K562 (cell line): Measurements from ENCODE around the gene C11orf58. TPM values are rescaled to one million over a fixed set of nuclear protein-coding genes. Genes with fewer than 3 reads are reported as not detected.

ENCODE experiments used
- CHD2 ChIP-seq: IDR thresholded peaks from 2 replicates; pipeline ENCODE4 v1.6.1; 2011; ENCODE audit warnings: low read depth, low read length
- EHMT2 ChIP-seq: fragments of 450-650 bp; IDR thresholded peaks from 2 replicates; pipeline ENCODE4 v1.6.1; 2018; ENCODE audit warnings: antibody characterized with exemption
- IRF2 ChIP-seq: sonication (generic); formaldehyde crosslinking; IDR thresholded peaks from 2 replicates; pipeline ENCODE4 v1.8.1; 2022; ENCODE audit warnings: mild to moderate bottlenecking, missing genetic modification reagents
- MECOM ChIP-seq: fragments of 250-450 bp; sonication (Bioruptor Pico); IDR thresholded peaks from 2 replicates; pipeline ENCODE4 v1.8.0; 2022; ENCODE audit warnings: inconsistent platforms
- ZNF764 ChIP-seq: fragments of 250-450 bp; sonication (Bioruptor Pico); IDR thresholded peaks from 2 replicates; pipeline ENCODE4 v1.4.0; 2020; ENCODE audit warnings: low read depth, mild to moderate bottlenecking, moderate library complexity
- polyA plus RNA-seq, 8 experiments: library from polyadenylated mRNA; depleted of rRNA in 4 of 8; stranded (reverse) in 5 of 8; unstranded in 3 of 8; fragments of >200 nt; fragmentation: Nextera tagmentation in 2 of 8; fragmentation: Illumina TruSeq in 1 of 8; extraction: Ambion mirVana in 2 of 8; extraction: Trizol in 1 of 8; gene quantifications; 2 replicates each; pipeline versions ENCODE4 v1.2.1 to v1.2.3, GENCODE V29; 2011 to 2014; ENCODE audit warnings: inconsistent platforms in 1 of 8, missing spikeins in 1 of 8
- total RNA-seq, 7 experiments: library from RNA; depleted of rRNA in 6 of 7; stranded (reverse); fragments of >200 nt in 6 of 7; fragmentation: Illumina TruSeq in 2 of 7; extraction: Trizol in 2 of 7; gene quantifications; 2 replicates each; pipeline versions ENCODE4 v1.2.1 to v1.2.3, GENCODE V29; 2011 to 2021; ENCODE audit warnings: low replicate concordance in 1 of 7
- TF ChIP-seq, protein P1 (sequence below): fragments of 450-650 bp; IDR thresholded peaks from 2 replicates; pipeline ENCODE4 v1.6.1; 2016; ENCODE audit warnings: low read depth

C11orf58 gene
- total and polyA plus RNA-seq, 9 of the 15 experiments (the other 6 are each of a cell fraction or from before 2014, with no cell fraction given) = 104 to 421 (median 247) TPM

DNA sequence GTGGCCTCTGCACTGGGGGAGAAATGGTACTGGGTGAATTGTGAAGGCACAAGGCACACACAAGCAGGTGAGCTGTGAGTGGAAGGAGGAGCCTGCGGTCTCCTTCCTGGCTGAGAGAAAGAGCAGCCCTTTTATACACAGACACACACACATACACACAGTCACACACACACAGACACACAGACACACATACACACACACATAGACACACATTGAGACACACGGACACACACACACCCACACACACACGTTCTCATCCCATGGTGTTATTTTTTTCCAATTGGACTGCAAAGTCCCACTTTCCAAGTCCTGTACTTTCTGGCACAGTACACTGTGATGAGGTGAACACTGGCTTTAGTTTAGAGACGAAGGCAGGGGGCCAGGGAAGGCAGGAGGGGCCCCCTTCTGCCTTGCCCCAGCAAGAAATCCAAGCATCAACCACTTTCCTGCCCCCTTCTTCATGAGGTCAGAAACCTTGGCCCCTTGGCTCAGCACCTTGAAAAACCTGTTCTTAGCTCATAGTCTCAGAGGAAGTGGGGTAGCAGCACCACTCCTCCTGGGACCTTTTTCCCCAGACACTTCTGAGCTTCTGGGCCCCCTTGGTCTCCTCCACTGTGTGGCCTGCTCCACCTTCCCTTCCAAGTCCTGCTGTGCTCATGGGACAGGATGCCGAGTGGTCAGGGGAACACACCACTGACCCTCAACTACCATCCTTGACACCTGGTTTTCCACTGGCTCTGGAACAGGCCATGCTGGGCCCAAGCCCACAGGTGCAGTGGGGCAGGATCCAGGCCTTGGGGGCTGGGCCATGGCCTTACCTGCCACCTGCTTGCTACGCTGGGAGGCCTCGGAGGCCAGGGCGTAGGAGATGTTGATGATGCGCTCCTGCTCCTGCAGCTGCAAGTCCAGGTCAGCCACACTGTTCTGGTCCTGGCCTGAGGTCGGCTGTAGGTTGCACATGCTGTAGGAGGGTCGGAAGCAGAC, 43.8 kb downstream of the C11orf58 start (continued):
- TF ChIP-seq, protein P1, sequence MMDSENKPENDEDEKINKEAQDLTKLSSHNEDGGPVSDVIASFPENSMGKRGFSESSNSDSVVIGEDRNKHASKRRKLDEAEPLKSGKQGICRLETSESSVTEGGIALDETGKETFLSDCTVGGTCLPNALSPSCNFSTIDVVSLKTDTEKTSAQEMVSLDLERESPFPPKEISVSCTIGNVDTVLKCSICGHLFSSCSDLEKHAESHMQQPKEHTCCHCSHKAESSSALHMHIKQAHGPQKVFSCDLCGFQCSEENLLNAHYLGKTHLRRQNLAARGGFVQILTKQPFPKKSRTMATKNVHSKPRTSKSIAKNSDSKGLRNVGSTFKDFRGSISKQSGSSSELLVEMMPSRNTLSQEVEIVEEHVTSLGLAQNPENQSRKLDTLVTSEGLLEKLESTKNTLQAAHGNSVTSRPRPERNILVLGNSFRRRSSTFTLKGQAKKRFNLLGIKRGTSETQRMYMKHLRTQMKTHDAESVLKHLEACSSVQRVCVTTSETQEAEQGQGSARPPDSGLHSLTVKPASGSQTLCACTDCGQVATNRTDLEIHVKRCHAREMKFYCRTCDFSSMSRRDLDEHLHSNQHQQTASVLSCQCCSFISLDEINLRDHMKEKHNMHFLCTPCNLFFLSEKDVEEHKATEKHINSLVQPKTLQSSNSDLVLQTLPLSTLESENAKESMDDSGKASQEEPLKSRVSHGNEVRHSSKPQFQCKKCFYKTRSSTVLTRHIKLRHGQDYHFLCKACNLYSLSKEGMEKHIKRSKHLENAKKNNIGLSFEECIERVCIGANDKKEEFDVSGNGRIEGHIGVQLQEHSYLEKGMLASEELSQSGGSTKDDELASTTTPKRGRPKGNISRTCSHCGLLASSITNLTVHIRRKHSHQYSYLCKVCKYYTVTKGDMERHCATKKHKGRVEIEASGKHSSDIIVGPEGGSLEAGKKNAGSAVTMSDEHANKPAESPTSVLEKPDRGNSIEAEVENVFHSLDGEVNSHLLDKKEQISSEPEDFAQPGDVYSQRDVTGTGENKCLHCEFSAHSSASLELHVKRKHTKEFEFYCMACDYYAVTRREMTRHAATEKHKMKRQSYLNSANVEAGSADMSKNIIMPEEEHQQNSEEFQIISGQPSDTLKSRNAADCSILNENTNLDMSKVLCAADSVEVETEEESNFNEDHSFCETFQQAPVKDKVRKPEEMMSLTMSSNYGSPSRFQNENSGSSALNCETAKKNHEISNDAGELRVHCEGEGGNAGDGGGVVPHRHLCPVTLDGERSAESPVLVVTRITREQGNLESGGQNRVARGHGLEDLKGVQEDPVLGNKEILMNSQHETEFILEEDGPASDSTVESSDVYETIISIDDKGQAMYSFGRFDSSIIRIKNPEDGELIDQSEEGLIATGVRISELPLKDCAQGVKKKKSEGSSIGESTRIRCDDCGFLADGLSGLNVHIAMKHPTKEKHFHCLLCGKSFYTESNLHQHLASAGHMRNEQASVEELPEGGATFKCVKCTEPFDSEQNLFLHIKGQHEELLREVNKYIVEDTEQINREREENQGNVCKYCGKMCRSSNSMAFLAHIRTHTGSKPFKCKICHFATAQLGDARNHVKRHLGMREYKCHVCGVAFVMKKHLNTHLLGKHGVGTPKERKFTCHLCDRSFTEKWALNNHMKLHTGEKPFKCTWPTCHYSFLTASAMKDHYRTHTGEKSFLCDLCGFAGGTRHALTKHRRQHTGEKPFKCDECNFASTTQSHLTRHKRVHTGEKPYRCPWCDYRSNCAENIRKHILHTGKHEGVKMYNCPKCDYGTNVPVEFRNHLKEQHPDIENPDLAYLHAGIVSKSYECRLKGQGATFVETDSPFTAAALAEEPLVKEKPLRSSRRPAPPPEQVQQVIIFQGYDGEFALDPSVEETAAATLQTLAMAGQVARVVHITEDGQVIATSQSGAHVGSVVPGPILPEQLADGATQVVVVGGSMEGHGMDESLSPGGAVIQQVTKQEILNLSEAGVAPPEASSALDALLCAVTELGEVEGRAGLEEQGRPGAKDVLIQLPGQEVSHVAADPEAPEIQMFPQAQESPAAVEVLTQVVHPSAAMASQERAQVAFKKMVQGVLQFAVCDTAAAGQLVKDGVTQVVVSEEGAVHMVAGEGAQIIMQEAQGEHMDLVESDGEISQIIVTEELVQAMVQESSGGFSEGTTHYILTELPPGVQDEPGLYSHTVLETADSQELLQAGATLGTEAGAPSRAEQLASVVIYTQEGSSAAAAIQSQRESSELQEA = no peak
- TF ChIP-seq MECOM = no peak
- TF ChIP-seq IRF2 (CRISPR knock-in tag) = no peak
- no peak for TF ChIP-seq CHD2
- no peak for TF ChIP-seq ZNF764 (CRISPR knock-in tag)
- TF ChIP-seq EHMT2 = no peak
